Stimulated activated CD4-positive, alpha-beta T cell treated with anti-CD3 and anti-CD28 coated beads, Interleukin-2, amount 100 ng/mL, for 24 hours (primary cell): ENCODE data around the gene CHD9NB.

ENCODE experiments used
- DNase-seq, 2 donors: peaks; one replicate each; pipeline ENCODE4 v3.0.0-alpha.2; 2020

The CHD9NB gene

DNA sequence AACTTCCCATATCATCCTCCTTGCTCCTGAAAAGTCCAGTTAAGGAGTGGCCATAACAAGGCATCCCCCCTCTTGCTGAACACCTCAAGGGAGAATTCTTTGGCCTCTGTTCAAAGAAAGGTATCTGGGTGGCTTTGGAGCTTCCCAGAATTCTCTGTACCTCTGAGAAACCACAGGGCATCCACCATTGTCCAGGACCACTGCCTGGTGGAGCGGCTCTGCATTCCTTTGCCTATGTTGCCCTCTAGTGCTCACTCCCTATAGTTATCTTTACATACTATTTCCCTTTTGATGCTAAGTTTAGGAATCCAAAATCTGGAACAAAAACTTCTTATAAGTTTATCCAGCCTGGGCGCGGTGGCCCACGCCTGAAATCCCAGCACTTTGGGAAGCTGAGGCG lies 30.3 kb downstream of the CHD9NB start:
- peak in 1 of 2 donors; percentile 7 for DNase-seq

- DNase-seq, result no peak
Observed at GRCh38 chr16:53018834-53019416, 33.8 kb downstream of the CHD9NB start.

DNA sequence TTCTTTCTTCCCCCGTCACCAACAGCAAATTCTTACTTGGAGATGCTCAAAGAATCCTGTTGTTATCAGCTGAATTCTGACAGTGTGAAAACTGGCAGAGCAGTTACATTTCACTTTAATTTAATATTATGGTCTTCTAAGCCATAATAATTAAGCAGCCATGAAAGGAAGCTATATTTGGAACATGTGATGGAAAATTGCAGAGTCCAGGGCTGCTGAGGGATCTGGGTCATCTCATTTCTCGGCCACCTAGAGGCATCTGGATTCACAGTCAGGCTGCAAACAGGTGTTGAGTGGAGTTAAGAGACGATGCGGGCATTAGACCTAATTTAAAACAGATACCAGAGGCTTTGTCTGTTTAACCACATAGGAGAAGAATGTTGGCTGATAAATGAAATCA lies 38.4 kb downstream of the CHD9NB start:
- DNase-seq, result no peak

DNA sequence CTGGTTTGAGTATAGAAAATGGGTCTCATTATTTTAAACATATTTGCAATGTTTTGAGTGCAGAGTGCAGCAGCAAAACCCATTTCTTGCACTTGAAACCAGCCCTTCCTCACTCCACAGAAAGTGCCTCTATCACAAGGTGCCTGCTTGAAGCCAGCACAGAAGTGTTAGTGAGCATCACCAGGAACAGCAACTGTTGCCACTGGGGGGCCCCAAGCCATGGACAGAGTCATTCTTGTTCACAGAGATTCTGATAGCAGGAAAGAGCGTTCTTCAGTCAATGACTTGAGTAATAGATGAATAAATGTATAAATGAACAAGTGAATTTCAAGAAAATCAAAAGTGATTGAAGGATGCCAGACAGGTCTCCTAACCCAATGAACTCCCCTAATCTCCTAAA lies 45.6 kb downstream of the CHD9NB start:
- no peak for DNase-seq

GRCh38 chr16:52997922-52998321 lies 54.8 kb downstream of the CHD9NB start:
- no peak for DNase-seq

GRCh38 chr16:52994942-52995341 lies 57.8 kb downstream of the CHD9NB start:
- DNase-seq, result no peak

DNA sequence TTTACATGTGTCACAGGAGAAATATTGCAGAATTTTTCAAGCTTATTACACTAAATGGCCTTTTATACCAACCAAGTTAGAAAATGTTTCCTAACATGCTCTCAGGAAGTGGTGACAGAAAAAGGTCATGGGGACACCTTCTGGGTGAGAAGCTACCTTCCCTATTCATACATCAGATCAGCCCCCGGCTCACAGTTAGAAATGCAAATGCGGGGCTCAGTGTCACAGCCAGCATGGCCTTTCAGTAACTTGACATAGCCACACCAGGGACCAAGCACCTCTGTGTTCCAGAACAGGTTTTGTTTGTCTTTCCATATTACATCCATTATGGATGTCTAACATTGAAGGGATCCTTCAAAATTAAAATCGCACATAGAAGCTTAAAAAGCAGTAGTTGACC lies 59.5 kb downstream of the CHD9NB start:
- no peak for DNase-seq

DNA sequence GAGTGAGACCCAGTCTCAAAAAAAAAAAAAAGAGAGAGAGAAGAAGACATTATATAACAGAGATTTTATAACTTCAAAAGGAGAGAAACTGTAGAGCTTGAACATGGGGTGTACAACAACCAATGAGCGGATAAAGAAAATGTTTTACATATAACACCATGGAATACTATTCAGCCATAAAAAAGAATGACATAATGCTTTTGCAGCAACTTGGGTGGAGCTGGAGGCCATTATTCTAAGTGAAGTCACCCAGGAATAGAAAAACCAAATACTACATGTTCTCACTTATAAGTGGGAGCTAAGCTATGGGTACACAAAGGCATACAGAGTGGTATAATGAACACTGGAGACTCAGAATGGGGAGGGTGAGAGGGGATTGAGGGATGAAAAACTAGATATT lies 61.1 kb downstream of the CHD9NB start:
- DNase-seq, result no peak
